Posterior cingulate gyrus (tissue), 11 donors: ENCODE data around the gene KDM4C.
"Not testable (repeated sequence)": the region's sequence is repeated elsewhere in the genome, so short reads cannot be mapped to it uniquely, and the experiment has no call there.

ENCODE experiments used
- DNase-seq, 10 donors: peaks; one replicate each; pipeline versions ENCODE4 v3.0.0 to v3.0.0-alpha.2; 2020 to 2021; ENCODE audit warnings: mixed read lengths in 3 of 10
- intact Hi-C: fragments of 100-400 bp; cut with DNase I; formaldehyde crosslinking; loops from one replicate; pipeline ENCODE4 v1.15.1; 2023

KDM4C gene

GRCh38 chr9:6757456-6758247 is at the start of gene KDM4C:
TSS of gene KDM4C (plus strand) at chr9:6757973. CDS start at chr9:6792989, 35,016 bp downstream.
- peak; percentile 87 to 99 (median 92) for DNase-seq
- intact Hi-C loops: loop anchor here (2.0 to 5.0 kb wide), 4 partner anchors 23 to 345 kb away; partner anchors contain the start of gene UHRF2

GRCh38 chr9:6708732-6709131 is 49.0 kb upstream of the KDM4C start:
- no peak for DNase-seq
- intact Hi-C loops: no loop called here

DNA sequence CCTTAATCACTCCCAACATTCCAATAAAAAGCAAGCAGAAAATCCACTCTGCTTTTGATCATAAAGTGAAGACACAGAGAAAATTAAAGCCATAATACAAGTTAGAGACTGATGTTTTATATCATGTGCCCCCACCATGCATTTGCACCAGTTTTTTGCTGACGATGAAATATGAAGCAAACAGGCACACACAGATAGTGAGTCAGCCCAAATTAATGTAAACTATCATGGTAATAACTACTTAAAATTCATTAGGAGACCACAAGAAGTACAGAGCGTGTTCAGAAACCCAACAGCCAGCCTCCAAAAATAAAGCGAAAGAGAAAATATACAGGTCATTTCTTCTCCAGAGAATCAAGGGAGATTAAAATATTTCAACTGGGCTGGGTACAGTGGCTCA is 46.4 kb upstream of the KDM4C start:
- intact Hi-C loops: no loop called here
- no peak for DNase-seq

DNA sequence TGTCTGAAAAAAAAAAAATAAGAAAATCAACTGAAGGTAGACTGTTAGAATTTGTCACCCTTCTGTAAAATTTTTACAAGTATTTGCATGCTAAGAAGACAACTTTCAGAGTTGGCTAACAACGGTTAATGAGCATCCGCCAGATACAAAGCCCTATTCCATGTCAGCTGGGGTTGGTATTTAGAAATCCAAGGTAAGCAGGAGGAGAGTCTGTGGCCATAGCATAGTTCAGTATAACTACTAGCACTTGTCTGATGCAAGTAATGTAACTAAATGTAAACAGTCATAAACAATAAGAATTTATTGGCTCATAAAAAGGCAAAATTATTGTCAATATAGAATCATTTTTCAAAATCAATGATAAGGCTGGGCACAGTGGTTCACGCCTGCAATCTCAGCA is 45.7 kb upstream of the KDM4C start:
- intact Hi-C loops: no loop called here
- no peak for DNase-seq

DNA sequence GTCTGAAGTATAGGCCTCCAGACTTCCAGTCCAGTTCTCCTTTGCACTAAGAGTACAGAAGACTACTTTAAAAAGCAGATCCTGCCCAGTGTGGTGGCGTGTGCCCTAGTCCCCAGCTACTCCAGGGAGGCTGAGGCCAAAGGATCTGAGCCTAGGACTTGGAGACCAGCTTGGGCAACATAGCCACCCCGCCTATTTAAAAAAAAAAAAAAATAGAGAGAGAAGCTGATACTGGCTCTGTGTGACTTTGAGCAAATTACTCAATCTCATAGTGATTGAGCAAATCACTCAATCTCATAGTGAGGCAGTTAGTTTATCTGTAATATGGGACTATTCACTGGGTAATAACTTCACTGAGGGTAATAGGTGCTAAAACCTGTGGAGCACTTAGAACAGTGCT is 43.6 kb upstream of the KDM4C start:
- intact Hi-C loops: no loop called here
- peak in 1 of 10 donors; percentile 3 for DNase-seq

DNA sequence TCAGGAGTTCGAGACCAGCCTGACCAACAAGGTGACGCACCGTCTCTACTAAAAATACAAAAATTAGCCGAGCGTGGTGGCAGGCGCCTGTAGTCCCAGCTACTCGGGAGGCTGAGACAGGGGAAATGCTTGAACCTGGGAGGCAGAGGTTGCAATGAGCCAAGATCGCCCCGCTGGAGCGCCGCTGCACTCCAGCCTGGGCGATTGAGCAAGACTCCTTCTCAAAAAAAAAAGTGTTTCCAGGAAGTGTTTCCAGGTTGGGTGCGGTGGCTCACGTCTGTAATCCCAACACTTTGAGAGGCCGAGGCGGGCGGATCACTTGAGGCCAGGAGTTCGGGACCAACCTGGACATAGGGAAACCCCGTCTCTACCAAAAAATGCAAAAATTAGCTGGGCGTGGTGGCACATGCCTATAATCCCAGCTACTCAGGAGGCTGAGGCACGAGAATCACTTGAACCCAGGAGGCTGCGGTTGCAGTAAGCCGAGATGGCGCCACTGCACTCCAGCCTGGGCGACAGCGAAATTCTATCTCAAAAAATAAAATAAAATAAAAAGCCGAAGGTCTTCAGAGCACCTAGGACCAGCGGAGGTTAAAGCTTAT is 42.5 kb upstream of the KDM4C start:
- intact Hi-C loops: not testable (repeated sequence)
- peak in 2 of 10 donors; percentile 20 to 30 for DNase-seq

DNA sequence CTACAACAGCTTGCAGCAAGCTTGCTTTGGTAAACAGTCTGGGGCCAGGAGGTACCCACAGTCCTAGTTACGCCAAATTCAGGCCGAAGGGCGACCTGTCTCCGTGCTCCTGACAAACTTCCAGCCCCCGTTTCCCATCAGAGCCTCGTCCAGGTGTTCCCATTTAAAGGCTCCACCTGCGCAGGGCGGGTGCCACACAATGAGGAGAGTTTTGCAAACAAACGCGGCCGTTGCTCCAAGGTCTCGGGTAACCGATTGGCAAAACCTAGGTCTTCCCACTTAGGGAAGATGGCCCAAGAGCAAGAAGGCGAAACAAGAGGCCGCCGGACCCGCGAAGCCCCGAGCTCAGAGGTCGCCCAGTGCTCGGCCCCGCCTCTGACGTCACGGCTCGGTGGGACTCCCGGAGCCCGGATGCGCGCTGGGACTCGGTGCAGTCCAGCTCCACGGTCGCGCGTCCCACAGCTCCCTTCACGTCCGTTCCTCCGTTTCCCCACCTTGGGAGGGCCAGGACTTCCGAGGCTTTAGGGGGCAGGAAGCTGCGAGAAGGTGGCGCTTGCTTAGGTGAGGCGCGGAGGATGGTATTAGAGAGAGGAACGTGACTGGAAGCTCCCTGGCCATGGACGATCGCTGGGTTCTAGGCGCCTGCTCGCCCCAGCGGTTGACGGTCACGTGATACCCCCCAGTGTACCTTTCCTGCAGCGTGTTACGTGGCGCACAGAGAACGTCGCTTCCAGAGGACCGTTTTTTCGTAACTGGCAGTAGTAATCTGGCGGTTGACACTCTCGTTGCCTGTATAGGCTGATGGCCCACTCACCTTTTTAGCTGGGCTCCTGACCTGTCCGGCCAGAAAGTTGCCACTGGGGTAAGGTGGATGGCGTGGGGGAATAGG is 41.8 kb upstream of the KDM4C start:
- DNase-seq: peak; percentile 19 to 94 (median 48)
- intact Hi-C loops: no loop called here

DNA sequence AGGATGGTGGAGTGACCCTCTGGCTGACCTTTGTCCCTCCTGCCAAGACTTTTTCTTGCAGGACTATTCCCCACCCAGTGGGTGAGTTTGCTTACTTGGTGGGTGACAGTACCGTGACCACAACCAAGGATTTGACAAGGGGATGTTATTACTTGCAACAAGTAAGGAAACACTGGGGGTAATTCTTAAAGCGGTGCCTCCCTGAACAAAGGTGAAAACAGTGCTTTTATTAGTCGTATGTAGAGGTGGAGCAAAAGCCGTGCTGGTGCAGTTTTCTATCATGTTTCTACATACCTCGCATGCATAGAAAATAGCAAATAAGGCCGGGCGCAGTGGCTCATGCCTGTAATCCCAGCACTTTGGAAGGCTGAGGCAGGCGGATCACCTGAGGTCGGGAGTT is 41.0 kb upstream of the KDM4C start:
- intact Hi-C loops: no loop called here
- DNase-seq: no peak

DNA sequence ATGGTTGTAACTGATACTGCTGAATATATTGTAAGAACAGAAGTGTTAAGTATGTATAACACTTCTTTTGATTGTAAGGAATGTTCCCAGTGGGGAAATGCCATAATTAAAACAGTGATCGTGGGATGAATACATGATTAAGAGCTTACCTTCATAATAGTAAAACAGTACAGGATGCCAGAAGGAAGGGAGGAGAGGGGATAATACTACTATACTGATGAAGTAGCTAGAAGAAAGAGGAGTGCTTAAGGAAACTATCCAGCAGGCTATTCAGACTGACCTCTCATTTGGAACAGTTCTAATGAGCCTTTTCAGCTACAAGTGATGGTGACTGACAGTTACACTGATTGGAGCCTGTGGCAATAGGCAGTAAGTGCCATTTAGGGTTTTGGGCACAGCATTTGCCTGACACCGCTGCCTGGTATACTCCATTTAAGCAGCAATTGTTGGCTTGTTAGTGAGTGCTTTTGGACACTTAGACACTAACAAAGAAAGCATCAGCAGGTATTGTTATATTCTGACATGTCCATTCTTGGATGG is 33.8 kb upstream of the KDM4C start:
- no peak for DNase-seq
- intact Hi-C loops: no loop called here

GRCh38 chr9:6733257-6733656 is 24.5 kb upstream of the KDM4C start:
- no peak for DNase-seq
- intact Hi-C loops: no loop called here

DNA sequence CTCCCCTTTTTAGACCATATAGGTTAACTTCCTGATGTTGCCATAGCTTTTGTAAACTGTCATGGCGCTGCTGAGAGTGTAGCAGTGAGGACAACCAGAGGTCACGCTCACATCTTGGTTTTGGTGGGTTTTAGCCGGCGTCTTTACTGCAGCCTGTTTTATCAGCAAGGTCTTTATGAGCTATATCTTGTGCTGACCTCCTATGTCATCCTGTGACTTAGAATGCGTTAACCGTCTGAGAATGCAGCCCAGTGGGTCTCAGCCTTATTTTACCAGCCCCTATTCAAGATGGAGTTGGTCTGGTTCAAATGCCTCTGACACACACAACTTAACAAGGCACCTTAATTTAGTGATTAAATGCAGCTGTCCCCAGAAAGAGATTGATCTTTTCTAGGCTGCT is 23.9 kb upstream of the KDM4C start:
- no peak for DNase-seq
- intact Hi-C loops: no loop called here

DNA sequence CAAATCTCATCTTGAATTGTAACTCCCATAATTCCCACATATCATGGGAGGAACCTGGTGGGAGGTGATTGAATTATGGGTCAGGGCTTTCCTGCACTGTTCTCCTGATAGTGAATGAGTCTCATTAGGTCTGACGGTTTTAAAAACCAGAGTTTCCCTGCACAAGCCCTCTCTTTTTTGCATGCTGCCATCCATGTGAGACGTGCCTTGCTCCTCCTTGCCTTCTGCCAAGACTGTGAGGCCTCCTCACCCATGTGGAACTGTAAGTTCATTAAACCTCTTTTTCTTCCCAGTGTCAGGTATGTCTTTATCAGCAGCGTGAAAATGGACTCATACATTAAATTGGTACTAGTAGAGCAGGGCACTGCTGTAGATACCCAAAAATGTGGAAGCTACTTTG is 22.4 kb upstream of the KDM4C start:
- DNase-seq: no peak
- intact Hi-C loops: no loop called here

DNA sequence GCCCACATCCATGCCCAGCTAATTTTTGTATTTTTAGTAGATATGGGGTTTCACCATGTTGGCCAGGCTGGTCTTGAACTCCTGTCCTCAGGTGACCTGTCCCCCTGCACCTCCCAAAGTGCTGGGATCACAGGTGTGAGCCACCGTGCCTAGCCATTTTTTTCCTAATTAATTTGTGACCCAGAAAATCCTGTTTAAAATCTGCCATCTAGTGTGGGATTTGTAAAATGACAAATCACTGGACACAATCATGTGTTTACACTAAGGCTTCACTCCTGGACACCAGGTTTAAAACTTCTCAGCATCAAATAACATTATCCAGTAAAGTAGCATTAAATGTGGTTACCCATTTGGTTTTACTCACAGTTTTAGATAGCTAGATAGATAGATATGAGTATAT is 18.6 kb upstream of the KDM4C start:
- DNase-seq: no peak
- intact Hi-C loops: no loop called here

- DNase-seq, intact Hi-C loops: not testable (repeated sequence)
These were observed 8.9 kb upstream of the KDM4C start for GRCh38 chr9:6748861-6749260.

DNA sequence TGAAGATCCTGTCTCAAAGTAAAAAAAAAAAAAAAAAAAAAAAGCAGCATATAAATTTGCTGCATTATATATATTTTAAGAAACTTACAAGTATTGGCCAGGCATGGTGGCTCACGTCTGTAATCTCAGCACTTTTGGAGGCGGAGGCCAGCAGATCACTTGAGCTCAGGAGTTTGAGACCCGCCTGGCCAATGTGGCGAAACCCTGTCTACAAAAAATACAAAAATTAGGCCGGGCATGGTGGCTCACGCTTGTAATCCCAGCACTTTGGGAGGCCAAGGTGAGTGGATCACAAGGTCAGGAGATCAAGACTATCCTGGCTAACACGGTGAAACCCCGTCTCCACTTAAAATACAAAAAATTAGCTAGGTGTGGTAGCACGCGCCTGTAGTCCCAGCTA is 2.9 kb upstream of the KDM4C start:
- DNase-seq: not testable (repeated sequence)
- intact Hi-C loops: loop anchor here (5.0 kb wide), 1 partner anchor 73 kb away; no protein-coding TSS in a partner anchor

DNA sequence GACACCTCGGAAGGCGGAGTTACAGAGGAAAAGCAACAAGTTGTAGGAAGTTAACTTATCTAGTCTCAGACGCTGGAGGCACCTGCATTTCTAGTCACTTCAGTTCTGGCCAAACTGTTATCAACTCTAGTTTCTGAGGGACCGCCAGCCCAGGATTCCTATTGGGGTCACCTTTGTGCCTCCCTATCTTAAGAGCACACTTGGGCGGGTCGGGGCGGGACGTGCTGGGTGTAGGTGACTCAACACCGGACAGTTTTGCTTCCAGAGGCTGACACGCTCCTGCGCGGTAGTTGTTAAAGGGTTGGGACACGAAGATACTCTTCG is 679 bp upstream of the KDM4C start:
- DNase-seq: peak in 1 of 10 donors; percentile 10
- intact Hi-C loops: loop anchor here (2.0 to 5.0 kb wide), 2 partner anchors 52 to 75 kb away; no protein-coding TSS in a partner anchor

- intact Hi-C loops: loop anchor here (2.0 to 5.0 kb wide), 3 partner anchors 23 to 345 kb away; partner anchors contain the start of gene UHRF2
These were observed 400 bp downstream of the KDM4C start for GRCh38 chr9:6758248-6758497.

GRCh38 chr9:6758498-6759184 is 868 bp downstream of the KDM4C start:
- peak; percentile 42 to 91 (median 56) for DNase-seq
- intact Hi-C loops: loop anchor here (2.0 to 5.0 kb wide), 3 partner anchors 22 to 346 kb away; partner anchors contain the start of gene UHRF2

More at GRCh38 chr9:6758248-6758497, 400 bp downstream of the KDM4C start:
- peak in 3 of 10 donors; percentile 23 to 37 (median 33) for DNase-seq

DNA sequence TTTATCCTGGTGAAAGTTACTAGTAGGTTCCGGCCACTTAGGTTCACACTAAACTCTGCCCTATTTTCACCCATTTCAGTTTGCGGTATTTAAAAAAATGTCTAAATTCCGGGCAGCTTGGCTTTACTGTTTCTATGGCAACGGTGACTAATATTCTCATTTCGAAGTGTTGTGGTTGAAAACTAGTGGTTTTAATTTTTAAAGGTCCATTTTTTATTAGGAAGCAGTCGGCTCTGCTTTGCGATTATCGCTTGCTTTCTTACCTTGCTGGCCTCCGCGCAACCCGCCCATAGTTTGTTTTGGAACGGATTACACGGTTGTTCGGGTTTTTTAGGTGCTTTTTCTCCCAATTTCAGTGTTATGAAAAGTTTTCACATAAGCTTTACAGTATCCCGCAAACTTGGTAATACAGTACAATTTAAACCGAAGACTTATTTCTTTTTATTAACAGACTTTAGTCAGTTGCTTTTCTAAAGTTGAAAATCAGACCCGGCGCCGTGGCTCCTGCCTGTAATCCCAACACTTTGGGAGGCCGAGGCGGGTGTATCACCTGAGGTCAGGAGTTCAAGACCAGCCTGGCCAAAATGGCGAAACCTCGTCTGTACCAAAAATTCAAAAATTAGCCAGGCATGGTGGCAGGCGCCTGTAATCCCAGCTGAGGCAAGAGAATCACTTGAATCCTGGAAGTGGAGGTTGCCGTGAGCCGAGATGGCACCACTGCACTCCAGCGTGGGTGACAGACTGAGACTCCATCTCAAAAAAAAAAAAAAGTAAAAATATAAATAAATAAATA is 1.6 kb downstream of the KDM4C start:
- intact Hi-C loops: loop anchor here (2.0 to 5.0 kb wide), 3 partner anchors 21 to 347 kb away; partner anchors contain the start of gene UHRF2
- DNase-seq: no peak
